Measurements from ENCODE around the gene CCRL2. TPM values are rescaled to one million over a fixed set of nuclear protein-coding genes. Genes with fewer than 3 reads are reported as not detected.
A peak's percentile ranks its signal among the peaks of the same experiment; 100 is the strongest.

Gene CCRL2
- total RNA-seq, 1 donor: 0.72 TPM

DNA sequence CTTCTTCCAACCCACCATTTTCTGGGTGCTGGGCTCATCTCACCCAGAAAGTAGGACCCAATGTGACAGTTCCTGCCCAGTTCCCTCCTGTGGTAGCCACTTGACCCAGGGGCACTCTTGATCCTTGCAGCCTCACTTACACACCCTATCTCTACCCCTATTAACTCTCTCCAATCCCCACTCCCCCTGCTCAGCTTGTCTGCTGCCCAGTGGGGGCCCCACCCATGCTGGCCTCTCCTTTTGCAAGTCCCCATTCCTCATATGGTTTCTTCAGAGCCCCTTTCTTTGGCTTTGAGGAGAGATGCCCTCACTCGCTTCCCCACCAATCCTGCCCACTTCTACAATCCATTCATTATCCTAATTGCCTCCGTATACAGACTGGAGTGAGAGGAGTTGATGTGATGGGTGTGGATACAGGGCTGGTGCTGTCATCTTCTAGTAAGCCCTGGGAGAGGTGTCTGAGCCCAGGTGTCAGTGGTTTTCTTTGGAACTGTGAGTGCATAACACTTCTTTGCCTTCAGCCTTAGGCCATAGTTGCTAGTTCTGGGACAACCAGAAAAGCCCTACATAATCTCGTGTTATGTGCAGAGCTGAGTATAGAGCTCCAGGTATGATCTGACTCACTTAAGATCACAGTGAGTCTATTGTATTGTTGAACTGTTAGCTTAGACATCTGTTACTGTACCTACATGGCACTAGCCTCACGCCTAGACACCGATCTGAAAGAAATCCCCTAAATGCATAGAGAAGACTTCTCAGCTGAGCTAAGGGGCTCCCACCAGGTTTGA is 41.1 kb upstream of the CCRL2 start:
- no peak for DNase-seq (ENCODE audit: insufficient read length, low spot score, missing footprints)
- no peaks in the 10 kb centered on the region for H3K79me2 ChIP-seq (ENCODE audit: insufficient read depth, low read length)
- H3K4me1 ChIP-seq (ENCODE audit: insufficient read depth, low read length): no peaks in the 10 kb centered on the region
- no peaks in the 10 kb centered on the region for H3K9me3 ChIP-seq (ENCODE audit: low read depth, low read length)
- peaks cover 45% of the 10 kb centered on the region for H3K27me3 ChIP-seq (ENCODE audit: insufficient read depth, low read length)
- no peaks in the 10 kb centered on the region for H3K36me3 ChIP-seq (ENCODE audit: insufficient read depth, low read length)
- H3K27ac ChIP-seq (ENCODE audit: low read depth, low read length): no peak overlapping the region
- no peak overlapping the region for H3K4me3 ChIP-seq (ENCODE audit: insufficient read depth, low read length)
- no peak overlapping the region for H3K4me2 ChIP-seq (ENCODE audit: insufficient read depth, low read length)
- no peaks in the 10 kb centered on the region for H4K20me1 ChIP-seq (ENCODE audit: insufficient read depth, low read length)
- TF ChIP-seq, protein P1, sequence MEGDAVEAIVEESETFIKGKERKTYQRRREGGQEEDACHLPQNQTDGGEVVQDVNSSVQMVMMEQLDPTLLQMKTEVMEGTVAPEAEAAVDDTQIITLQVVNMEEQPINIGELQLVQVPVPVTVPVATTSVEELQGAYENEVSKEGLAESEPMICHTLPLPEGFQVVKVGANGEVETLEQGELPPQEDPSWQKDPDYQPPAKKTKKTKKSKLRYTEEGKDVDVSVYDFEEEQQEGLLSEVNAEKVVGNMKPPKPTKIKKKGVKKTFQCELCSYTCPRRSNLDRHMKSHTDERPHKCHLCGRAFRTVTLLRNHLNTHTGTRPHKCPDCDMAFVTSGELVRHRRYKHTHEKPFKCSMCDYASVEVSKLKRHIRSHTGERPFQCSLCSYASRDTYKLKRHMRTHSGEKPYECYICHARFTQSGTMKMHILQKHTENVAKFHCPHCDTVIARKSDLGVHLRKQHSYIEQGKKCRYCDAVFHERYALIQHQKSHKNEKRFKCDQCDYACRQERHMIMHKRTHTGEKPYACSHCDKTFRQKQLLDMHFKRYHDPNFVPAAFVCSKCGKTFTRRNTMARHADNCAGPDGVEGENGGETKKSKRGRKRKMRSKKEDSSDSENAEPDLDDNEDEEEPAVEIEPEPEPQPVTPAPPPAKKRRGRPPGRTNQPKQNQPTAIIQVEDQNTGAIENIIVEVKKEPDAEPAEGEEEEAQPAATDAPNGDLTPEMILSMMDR (IDR thresholded peaks at IDR 0.05; ENCODE audit: extremely low read depth, low read depth, low read length): no peak
- no peak overlapping the region for H2AFZ ChIP-seq (ENCODE audit: low read length)

DNA sequence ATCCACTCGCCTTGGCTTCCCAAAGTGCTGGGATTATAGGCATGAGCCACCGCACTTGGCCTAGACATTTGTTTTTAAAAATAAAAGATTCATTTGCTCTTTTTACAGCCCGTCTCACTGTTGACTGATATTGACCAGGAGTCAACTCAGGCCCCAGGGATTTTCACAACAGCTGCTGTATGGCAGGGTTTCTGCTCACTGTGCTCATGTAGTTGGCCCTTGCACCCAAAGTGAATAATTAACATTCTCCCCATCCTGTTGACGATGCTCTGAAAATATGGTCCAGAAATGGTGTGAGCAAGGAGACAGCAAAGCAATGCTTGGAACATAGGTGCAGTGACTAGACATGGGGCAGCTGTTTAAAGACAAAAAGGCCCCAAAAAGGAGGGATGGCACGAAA is 39.2 kb upstream of the CCRL2 start:
- Histone ChIP-seq H3K4me1 (ENCODE audit: insufficient read depth, low read length) (no peaks in the 10 kb centered on the region), H3K27me3 (ENCODE audit: insufficient read depth, low read length) (peaks cover 55% of the 10 kb centered on the region), H3K27ac (ENCODE audit: low read depth, low read length) (no peak overlapping the region), H3K4me2 (ENCODE audit: insufficient read depth, low read length) (no peak overlapping the region), H4K20me1 (ENCODE audit: insufficient read depth, low read length) (no peaks in the 10 kb centered on the region), H3K79me2 (ENCODE audit: insufficient read depth, low read length) (no peaks in the 10 kb centered on the region), H3K36me3 (ENCODE audit: insufficient read depth, low read length) (no peaks in the 10 kb centered on the region), H3K4me3 (ENCODE audit: insufficient read depth, low read length) (no peak overlapping the region), H3K9me3 (ENCODE audit: low read depth, low read length) (no peaks in the 10 kb centered on the region), H2AFZ (ENCODE audit: low read length) (no peak overlapping the region)
- no peak for DNase-seq (ENCODE audit: insufficient read length, low spot score, missing footprints)
- TF ChIP-seq, protein P1 (IDR thresholded peaks at IDR 0.05; ENCODE audit: extremely low read depth, low read depth, low read length): no peak

DNA sequence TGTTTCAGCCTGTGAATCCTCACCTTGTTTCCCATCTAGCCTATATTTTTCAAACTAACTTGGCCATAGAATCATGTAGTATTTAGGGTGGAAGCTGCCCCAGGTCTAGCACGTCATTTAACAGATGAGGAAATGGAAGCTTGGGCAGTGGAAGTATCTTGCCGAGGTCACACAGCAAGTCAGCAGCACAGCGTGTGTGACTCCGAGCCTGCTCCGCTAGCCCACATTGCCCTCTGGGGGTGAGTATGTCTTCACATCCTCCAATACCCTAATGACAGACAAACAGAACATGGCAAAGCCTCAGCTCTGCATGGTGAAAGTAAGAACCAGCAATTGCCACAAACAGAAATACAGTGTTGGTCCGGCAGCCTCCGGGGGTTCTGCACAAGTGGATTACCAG is 38.5 kb upstream of the CCRL2 start:
- Histone ChIP-seq H3K27me3 (ENCODE audit: insufficient read depth, low read length) (peaks cover 61% of the 10 kb centered on the region), H3K4me1 (ENCODE audit: insufficient read depth, low read length) (no peaks in the 10 kb centered on the region), H2AFZ (ENCODE audit: low read length) (no peak overlapping the region), H3K4me3 (ENCODE audit: insufficient read depth, low read length) (no peak overlapping the region), H3K9me3 (ENCODE audit: low read depth, low read length) (no peaks in the 10 kb centered on the region), H3K79me2 (ENCODE audit: insufficient read depth, low read length) (no peaks in the 10 kb centered on the region), H3K4me2 (ENCODE audit: insufficient read depth, low read length) (no peak overlapping the region), H3K36me3 (ENCODE audit: insufficient read depth, low read length) (no peaks in the 10 kb centered on the region), H4K20me1 (ENCODE audit: insufficient read depth, low read length) (no peaks in the 10 kb centered on the region), H3K27ac (ENCODE audit: low read depth, low read length) (no peak overlapping the region)
- TF ChIP-seq, protein P1 (IDR thresholded peaks at IDR 0.05; ENCODE audit: extremely low read depth, low read depth, low read length): peak; percentile 29
- DNase-seq (ENCODE audit: insufficient read length, low spot score, missing footprints): no peak

DNA sequence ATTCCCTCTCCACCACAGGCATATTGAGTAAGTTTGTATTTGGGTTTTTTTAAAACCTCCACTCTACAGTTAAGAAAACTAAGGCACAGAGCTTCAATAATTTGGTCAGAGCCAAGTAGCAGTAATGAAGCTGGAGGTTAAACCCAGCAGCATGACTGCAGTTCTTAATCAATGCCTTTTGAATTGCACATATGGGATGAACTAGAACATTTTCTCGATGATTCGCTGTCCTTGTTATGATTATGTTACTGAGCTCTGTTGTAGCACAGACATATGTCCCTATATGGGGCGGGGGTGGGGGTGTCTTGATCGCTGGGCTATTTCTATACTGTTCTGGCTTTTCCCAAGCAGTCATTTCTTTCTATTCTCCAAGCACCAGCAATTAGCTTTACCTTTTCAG is 37.9 kb upstream of the CCRL2 start:
- no peak for DNase-seq (ENCODE audit: insufficient read length, low spot score, missing footprints)
- H3K4me2 ChIP-seq (ENCODE audit: insufficient read depth, low read length): no peak overlapping the region
- H3K36me3 ChIP-seq (ENCODE audit: insufficient read depth, low read length): no peaks in the 10 kb centered on the region
- H3K27ac ChIP-seq (ENCODE audit: low read depth, low read length): no peak overlapping the region
- no peaks in the 10 kb centered on the region for H4K20me1 ChIP-seq (ENCODE audit: insufficient read depth, low read length)
- peaks cover 63% of the 10 kb centered on the region for H3K27me3 ChIP-seq (ENCODE audit: insufficient read depth, low read length)
- no peaks in the 10 kb centered on the region for H3K79me2 ChIP-seq (ENCODE audit: insufficient read depth, low read length)
- H3K4me1 ChIP-seq (ENCODE audit: insufficient read depth, low read length): no peaks in the 10 kb centered on the region
- TF ChIP-seq, protein P1 (IDR thresholded peaks at IDR 0.05; ENCODE audit: extremely low read depth, low read depth, low read length): no peak
- no peak overlapping the region for H2AFZ ChIP-seq (ENCODE audit: low read length)
- no peak overlapping the region for H3K4me3 ChIP-seq (ENCODE audit: insufficient read depth, low read length)
- H3K9me3 ChIP-seq (ENCODE audit: low read depth, low read length): no peaks in the 10 kb centered on the region

All from osteoblast (primary cell).